HEK293 (cell line): ENCODE measurements around the gene CHIT1.

Source experiments
- CTCF ChIP-seq: fragments of 450-650 bp; formaldehyde crosslinking; IDR thresholded peaks from 2 replicates; pipeline ENCODE4 v1.5.1; 2016; ENCODE audit warnings: missing biosample characterization, missing genetic modification characterization
- ZNF792 ChIP-seq: fragments of 450-650 bp; formaldehyde crosslinking; IDR thresholded peaks from 2 replicates; pipeline ENCODE4 v1.5.1; 2016; ENCODE audit warnings: missing biosample characterization, missing genetic modification characterization

GRCh38 chr1:203267912-203268311 lies 38.4 kb upstream of the CHIT1 start:
- no peak for TF ChIP-seq CTCF (tag by site-specific recombination)
- no peak for TF ChIP-seq ZNF792 (tag by site-specific recombination)
